Measurements from ENCODE around the gene SAMD10. TPM values are rescaled to one million over a fixed set of nuclear protein-coding genes. Genes with fewer than 3 reads are reported as not detected.
A peak's percentile ranks its signal among the peaks of the same experiment; 100 is the strongest.

SAMD10 gene
- total RNA-seq, 1 experiment from 2014 or later: 5.7 TPM

GRCh38 chr20:63945031-63945658, 34.3 kb downstream of the SAMD10 start:
- no peaks in the 10 kb centered on the region for H3K27me3 Mint-ChIP-seq (ENCODE audit: low read depth)

More at GRCh38 chr20:63945031-63945658, 34.3 kb downstream of the SAMD10 start:
- Histone ChIP-seq H3K9me3 (ENCODE audit: control insufficient read depth, low read depth, low read length) (no peaks in the 10 kb centered on the region), H3K79me2 (ENCODE audit: insufficient read depth, low read length) (peaks cover 3% of the 10 kb centered on the region; the same call in 1 of the 2 replicates), H3K23me2 (ENCODE audit: insufficient read length, low read depth, low read length, poor library complexity, severe bottlenecking) (peaks cover 7% of the 10 kb centered on the region), H4K91ac (ENCODE audit: insufficient read length, low read depth, low read length) (no peak overlapping the region), H3K27ac (ENCODE audit: insufficient read length, low read depth, low read length) (no peak overlapping the region), H2AFZ (ENCODE audit: low read length) (no peak overlapping the region), H3K9ac (ENCODE audit: extremely low read depth, insufficient read length, low read length) (no peak overlapping the region), H3K4ac (ENCODE audit: low read depth, low read length) (no peak overlapping the region), H2BK20ac (ENCODE audit: low read depth, low read length, poor library complexity, severe bottlenecking) (no peak overlapping the region), H2BK15ac (ENCODE audit: low read depth, low read length) (no peak overlapping the region), H4K20me1 (ENCODE audit: control insufficient read depth, insufficient read depth, insufficient read length) (peaks cover 3% of the 10 kb centered on the region), H3K27me3 (ENCODE audit: insufficient read depth, low read length) (no peaks in the 10 kb centered on the region), H3T11ph (ENCODE audit: low read length) (no peak overlapping the region), H3K14ac (ENCODE audit: insufficient read depth, low read length) (no peak overlapping the region), H3K4me1 (ENCODE audit: insufficient read depth, low read length) (no peaks in the 10 kb centered on the region), H3K79me1 (ENCODE audit: insufficient read depth, low read depth, low read length, poor library complexity, severe bottlenecking) (no peaks in the 10 kb centered on the region), H2AK5ac (ENCODE audit: insufficient read length, low read length) (no peak overlapping the region), H2BK120ac (ENCODE audit: low read depth, low read length, poor library complexity, severe bottlenecking) (no peak overlapping the region), H3K18ac (ENCODE audit: insufficient read length, low read depth, low read length) (no peak overlapping the region), H3K23ac (ENCODE audit: insufficient read length, low read depth, low read length) (no peak overlapping the region), H3K4me2 (ENCODE audit: insufficient read depth, insufficient read length, low read length) (no peak overlapping the region), H4K8ac (replicated peaks; ENCODE audit: insufficient read length, low read depth, low read length) (no peak overlapping the region), H3K56ac (ENCODE audit: insufficient read length, low read depth, low read length) (no peak overlapping the region), H4K5ac (ENCODE audit: insufficient read length, low read depth, low read length) (no peak overlapping the region), H2BK5ac (ENCODE audit: insufficient read length, low read length) (no peak overlapping the region), H2BK12ac (ENCODE audit: insufficient read length, low read depth, low read length) (no peak overlapping the region)
- H3K36me3 Mint-ChIP-seq (ENCODE audit: insufficient read depth in 1 of 3, low read depth in 3 of 3): peaks cover 5 to 29% (median 22%) of the 10 kb centered on the region in 3 experiments
- H3K4me3 Mint-ChIP-seq: no peak overlapping the region
- DNase-seq: no peak
- H3K9me3 Mint-ChIP-seq: peaks cover 4 to 7% of the 10 kb centered on the region in 2 experiments; a peak in 3 of 5 replicates
- H3K27ac Mint-ChIP-seq: peak overlapping the region in 1 of 3 experiments; percentile 23; a peak in 2 of 7 replicates
- H3K4me1 Mint-ChIP-seq: peaks cover 16 to 30% of the 10 kb centered on the region in 2 experiments
- TF ChIP-seq, protein P1, sequence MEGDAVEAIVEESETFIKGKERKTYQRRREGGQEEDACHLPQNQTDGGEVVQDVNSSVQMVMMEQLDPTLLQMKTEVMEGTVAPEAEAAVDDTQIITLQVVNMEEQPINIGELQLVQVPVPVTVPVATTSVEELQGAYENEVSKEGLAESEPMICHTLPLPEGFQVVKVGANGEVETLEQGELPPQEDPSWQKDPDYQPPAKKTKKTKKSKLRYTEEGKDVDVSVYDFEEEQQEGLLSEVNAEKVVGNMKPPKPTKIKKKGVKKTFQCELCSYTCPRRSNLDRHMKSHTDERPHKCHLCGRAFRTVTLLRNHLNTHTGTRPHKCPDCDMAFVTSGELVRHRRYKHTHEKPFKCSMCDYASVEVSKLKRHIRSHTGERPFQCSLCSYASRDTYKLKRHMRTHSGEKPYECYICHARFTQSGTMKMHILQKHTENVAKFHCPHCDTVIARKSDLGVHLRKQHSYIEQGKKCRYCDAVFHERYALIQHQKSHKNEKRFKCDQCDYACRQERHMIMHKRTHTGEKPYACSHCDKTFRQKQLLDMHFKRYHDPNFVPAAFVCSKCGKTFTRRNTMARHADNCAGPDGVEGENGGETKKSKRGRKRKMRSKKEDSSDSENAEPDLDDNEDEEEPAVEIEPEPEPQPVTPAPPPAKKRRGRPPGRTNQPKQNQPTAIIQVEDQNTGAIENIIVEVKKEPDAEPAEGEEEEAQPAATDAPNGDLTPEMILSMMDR (conservative IDR thresholded peaks at IDR 0.05): no peak
- WGBS (ENCODE audit: extremely low coverage, insufficient read length, low lambda C conversion rate): no CpG with 5 or more reads among the region's 17 CpGs

Measured in H9 (cell line).